GM19467 (cell line): ENCODE results near the gene TWNK.

Source experiments
- ATAC-seq: cut with Tn5 transposase; IDR thresholded peaks from one replicate; pipeline ENCODE4 v1.9.1; 2021; ENCODE audit warnings: mild to moderate bottlenecking, moderate library complexity; ENCODE audit not compliant: unreplicated experiment

The TWNK gene

GRCh38 chr10:100986952-100987684 is at the start of gene TWNK, which contains the start of gene MRPL43:
TWNK (plus strand) TSS chr10:100987543; CDS start chr10:100988211, 668 bp downstream.
MRPL43 (minus strand) TSS chr10:100987497; CDS start chr10:100987443, 54 bp downstream.
- peak; percentile 74 for ATAC-seq

DNA sequence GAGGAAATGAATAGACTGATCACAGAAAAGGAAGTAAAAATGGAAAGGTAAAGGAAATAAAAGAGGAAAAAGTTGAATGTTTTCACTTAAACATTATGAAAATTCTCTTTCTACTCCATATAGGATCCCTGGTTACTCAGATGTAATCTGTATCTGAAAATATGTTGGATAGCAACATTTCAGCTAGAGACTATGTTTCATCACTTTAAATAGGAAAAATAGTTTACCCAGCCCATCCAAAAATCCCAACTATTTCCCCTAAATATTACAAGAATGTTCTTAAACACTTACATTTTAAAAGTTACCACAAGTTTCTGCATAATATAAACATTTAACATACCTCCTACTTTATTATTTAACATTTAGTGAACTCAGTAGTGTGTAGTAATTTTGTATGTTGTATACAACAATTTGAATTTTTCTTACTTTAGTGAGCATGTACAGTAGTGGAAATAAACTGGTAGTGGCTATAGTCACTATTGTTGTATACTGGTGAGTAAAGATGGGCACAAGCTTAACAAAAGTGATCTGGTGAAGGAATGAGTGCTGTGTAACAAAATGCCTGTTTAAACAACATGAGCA is 47.5 kb upstream of the TWNK start:
- no peak for ATAC-seq

- no peak for ATAC-seq
These were observed 45.1 kb upstream of the TWNK start for GRCh38 chr10:100942229-100942628.

DNA sequence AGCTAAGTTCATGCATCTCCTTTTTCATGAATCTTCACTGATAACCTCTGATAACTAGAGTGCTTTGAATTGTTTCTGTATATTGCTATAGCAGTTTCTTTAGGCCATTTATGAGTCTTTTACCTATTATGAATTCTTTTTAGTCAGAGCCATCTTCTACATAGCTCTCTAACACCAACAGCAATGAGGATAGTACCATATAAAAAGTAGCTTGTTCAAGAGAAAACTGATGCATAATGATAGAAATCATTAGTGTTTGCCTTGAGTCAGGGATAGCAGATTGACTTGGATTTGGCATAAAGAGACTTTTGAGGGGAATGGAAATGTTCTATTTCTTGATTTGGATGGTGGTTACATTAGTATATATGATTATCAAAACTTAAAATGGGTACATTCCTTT is 43.8 kb upstream of the TWNK start:
- ATAC-seq, result no peak

GRCh38 chr10:100945754-100946153 is 41.6 kb upstream of the TWNK start:
- ATAC-seq, result no peak

- no peak for ATAC-seq
These were observed 38.4 kb upstream of the TWNK start for GRCh38 chr10:100948916-100949315.

DNA sequence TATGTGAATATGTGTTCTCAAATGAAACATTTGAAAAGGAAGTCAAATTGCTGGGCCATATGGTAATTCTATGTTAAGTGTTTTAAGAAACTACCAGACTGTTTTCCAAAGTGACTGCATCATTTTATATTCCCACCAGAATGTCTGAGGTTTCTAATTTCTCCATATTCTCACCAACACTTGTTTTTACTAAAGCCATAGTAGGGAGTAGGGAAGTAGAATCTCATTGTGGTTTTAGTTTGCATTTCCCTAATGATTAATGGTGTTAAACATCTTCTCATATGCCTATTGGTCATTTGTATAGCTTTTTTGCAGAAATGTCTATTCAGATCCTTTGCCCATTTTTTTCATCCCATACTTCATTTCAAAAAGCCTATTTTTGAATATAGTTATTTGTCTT is 27.1 kb upstream of the TWNK start:
- no peak for ATAC-seq

DNA sequence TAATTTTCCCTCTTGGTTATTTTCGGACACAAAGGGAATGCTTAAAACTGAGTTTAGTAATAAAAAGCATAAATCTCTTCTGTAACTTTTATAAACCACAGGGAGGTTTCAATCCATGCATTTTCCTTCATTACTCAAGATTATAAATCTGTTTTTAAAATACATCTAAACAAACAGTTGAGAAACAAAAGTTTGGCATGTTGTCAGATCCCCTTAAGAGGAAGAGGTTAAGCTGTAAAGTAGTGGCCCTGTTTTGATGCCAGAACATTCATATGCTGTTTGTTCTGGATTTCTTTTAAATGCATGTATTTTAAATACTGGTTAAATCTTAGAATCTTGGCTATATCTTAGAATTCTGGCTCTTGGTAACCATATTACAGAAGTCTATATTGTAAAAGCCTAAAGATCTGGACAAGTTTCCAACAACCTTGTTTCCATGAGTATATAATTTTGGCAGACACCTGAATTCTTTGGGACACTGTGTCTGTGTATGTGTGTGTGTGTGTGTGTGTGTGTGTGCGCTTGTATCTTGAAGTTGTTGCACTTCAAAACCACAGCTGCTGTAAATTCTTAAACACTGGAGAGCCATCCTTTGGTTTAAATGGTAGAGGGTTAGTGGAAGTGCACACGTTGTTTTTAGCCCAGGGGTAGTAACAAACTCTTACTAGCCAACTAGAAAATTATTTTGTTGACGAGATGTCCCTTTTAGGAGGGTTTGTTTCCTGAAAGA is 24.8 kb upstream of the TWNK start:
- ATAC-seq, result no peak

GRCh38 chr10:100963826-100964225 is 23.5 kb upstream of the TWNK start:
- no peak for ATAC-seq

GRCh38 chr10:100965820-100966219 is 21.5 kb upstream of the TWNK start:
- no peak for ATAC-seq

GRCh38 chr10:100966887-100967286 is 20.5 kb upstream of the TWNK start:
- ATAC-seq, result no peak

DNA sequence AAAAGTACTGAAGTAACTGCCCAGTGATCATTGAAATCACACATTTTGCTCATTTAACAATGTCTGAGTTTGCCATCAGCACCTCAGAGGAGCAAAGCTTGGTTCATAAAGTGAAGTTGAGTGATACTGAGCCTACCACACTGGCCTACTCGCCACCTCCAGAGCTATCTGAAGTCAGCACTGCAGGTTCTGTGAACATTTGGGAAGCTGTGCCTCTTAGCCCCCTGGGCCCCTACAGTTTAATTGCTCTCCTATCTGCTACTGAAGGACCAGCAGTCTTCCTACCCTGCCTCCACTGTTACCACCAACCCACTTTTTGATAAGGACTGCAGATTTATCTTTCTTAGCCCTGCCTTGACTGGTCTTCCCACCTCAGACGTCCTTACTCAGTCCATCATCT is 20.0 kb upstream of the TWNK start:
- ATAC-seq, result no peak

GRCh38 chr10:100968062-100968736 is 19.1 kb upstream of the TWNK start:
- ATAC-seq, result no peak

DNA sequence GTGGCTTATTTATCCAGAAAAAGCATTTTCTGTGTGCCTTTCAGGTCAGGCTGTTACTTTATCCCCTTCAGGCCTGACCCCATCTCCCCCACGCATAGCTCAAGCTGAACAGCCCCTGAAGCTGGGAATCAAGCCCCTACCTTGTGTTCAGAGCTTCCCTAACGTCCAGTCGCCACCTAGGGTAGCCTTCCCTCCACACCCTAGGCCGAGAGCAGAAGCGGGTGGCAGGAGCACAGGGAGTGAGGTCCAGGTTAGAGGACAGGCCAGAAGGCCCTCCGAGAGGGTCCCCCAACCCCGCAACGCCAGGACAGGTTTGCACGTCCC is 18.5 kb upstream of the TWNK start:
- ATAC-seq, result no peak

GRCh38 chr10:100969187-100970075 is 17.9 kb upstream of the TWNK start, which contains the start of gene SEMA4G:
SEMA4G (plus strand) TSS chr10:100969504; CDS start chr10:100972913, 3,409 bp downstream.
- ATAC-seq, result no peak

GRCh38 chr10:100970076-100970913 is 17.0 kb upstream of the TWNK start:
- no peak for ATAC-seq

GRCh38 chr10:100970914-100971811 is 16.2 kb upstream of the TWNK start:
- ATAC-seq, result no peak

- no peak for ATAC-seq
These were observed 15.0 kb upstream of the TWNK start for GRCh38 chr10:100972115-100972903.
